Endothelial cell of hepatic sinusoid (primary cell): ENCODE measurements around the gene SGTA.
"Not testable (repeated sequence)": the region's sequence is repeated elsewhere in the genome, so short reads cannot be mapped to it uniquely, and the experiment has no call there.

Experiments used
- in situ Hi-C: cut with HindIII; loops from 2 replicates; pipeline ENCODE4 v1.10.0; 2017; ENCODE audit warnings: low sequenced_read_pairs

SGTA gene, protein sequence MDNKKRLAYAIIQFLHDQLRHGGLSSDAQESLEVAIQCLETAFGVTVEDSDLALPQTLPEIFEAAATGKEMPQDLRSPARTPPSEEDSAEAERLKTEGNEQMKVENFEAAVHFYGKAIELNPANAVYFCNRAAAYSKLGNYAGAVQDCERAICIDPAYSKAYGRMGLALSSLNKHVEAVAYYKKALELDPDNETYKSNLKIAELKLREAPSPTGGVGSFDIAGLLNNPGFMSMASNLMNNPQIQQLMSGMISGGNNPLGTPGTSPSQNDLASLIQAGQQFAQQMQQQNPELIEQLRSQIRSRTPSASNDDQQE

DNA sequence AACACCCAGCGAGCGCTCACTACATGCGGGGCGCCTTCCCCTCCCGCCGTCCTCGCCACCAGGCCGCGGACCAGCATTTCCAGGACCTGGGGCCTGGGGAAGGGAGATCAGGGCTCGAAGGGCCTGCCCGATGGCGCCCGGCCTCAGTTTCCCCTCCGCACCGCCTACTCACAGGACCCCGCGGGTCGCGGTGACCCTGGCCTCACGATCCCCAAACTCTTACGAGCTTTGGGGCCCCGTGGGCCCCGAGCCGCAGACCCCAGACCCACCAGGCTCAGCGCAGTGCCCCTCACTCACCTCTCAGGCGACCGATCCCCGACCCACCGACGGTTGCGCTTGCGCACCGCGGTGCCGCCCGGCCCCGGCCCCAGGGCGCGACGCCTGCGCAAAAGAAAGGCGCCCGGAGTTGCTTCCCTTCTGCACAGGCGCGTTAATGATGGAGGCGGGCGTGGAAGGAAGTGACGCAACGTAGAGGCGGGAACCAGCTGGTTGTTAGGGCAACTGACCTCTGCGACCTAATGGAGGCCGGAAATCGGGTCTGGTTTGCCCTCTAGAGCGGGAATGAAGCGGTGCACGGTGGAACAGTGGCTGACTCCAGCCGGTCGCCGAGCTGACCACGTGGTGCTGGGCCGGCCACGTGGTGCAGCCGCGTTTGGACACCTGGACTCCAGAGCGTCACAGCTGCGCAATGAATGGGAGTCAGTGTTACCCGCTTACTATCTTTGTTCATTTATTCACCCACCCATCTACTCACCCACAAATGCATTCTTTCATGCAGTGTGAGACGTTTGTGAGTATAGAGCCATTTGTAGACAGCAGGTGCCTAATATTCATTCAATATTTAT, at the start of gene SGTA:
SGTA (minus strand) TSS at position 338 of the 845 bp plus-strand sequence. CDS start 14,205 bp downstream, outside the sequence.
- in situ Hi-C loops: no loop called here

DNA sequence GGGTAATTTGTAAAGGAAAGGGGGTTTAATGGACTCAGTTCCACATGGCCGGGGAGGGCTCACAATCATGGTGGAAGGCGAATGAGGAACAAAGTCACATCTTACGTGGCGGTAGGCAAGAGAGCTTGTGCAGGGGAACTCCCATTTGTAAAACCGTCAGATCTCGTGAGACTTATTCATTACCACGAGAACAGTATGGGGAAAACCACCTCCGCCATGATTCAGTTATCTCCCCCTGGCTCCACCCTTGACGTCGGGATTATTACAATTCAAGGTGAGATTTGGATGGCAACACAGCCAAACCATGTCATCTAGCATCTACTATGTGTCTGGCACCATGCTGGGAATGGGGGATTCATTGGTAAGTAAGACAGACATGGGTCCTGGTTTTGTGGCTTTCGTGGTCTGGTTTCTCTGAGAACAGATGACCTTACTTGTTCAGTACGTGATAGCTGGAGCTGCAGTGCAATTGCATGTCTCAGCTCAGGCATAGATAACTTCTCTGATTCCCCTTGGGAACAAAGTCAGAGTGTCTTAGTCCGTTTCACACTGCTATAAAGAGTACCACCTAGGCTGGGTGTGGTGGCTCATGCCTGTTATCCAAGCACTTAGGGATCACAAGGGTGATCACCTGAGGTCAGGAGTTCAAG, 44.9 kb upstream of the SGTA start:
- in situ Hi-C loops: no loop called here

DNA sequence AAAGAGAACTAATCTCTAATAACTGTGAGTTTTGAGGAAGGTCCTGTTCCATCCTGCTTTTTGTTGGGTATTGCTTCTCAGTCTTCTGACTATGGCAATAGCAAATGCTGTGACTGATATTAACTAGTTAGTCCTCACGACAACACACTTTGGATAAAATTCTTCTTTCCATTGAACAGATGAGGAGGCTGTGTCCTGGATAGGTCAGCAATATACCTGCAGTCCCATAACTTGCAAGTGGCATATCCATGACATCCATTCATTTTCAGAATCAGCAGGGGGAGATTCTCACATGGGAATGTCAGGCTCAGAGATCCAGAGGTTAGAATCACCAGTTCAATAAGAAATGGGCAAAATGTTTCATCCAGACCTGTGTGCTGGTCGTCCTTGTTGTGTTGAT, 43.9 kb upstream of the SGTA start:
- in situ Hi-C loops: no loop called here

- in situ Hi-C loops: no loop called here
These were observed 41.1 kb upstream of the SGTA start for GRCh38 chr19:2824129-2824528.

DNA sequence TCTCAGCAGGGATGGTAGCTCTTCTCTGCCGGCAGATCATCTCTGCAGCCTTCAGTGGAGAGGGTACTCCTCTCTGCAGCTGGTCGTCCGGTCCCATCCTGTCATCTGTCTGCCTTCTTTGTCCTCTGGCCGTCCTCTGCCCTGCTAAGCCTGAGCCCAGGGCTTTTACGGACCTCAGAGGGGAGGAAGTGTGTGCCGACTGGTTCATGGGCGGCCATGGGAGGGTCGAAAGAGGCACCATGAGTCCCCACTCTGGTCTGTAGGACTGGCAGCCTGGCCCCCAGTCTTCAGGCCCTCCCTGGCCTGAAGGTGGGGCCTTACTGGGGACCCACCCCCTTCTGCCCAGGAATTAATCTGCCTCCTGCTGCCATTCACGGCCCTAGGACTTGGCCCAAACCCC, 40.6 kb upstream of the SGTA start:
- in situ Hi-C loops: no loop called here

GRCh38 chr19:2822846-2823245, 39.8 kb upstream of the SGTA start:
- in situ Hi-C loops: no loop called here

GRCh38 chr19:2820112-2820702, 37.1 kb upstream of the SGTA start:
- in situ Hi-C loops: no loop called here

GRCh38 chr19:2819540-2820111, 36.6 kb upstream of the SGTA start, which contains the start of gene ZNF554:
Gene ZNF554 (plus strand): TSS chr19:2819868. CDS start chr19:2820072, 204 bp downstream.
- in situ Hi-C loops: no loop called here

DNA sequence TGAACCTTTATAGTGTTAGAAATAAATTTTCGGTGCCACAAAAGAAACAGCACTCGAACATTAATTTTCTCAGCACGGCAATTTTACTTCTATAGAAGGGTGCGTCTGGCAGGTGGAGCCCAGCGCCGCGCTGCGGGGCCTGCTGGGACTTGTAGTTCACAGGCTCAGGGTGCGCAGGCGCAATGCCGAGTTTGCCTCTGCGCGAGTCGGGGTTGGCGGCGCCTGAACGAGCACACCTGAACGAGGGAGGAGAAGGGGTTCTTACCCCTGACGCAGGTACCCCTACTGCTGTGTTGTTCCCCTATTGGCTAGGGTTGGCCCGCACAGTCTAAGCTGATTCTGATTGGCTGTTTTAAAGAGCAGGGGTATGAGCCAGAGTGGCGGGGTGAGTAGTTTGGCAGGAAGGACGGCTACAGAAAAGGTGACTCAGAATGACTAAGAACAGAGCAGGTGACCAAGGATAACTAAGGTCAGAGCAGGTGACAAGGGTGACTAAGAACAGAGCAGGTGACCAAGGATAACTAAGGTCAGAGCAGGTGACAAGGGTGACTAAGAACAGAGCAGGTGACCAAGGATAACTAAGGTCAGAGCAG, 34.3 kb upstream of the SGTA start:
- in situ Hi-C loops: not testable (repeated sequence)

DNA sequence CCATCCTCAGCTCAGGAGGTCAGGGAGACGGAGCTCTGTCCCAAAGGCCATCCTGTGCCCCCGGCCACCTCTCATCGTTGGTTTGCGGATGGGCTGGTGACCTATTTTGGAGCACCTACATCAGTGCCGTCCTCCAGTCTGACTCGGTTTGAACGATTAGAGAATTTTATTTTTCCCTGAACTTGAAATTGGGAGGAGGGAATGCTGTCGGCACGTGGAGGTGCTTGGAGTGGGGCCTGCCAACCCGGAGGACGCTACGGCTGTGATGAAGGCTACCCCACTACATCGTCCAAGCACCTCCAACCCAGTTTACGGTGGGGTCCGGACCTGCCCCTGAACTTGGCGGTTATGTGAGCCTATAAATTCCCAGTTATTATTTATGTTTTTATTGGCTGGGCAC, 33.6 kb upstream of the SGTA start:
- in situ Hi-C loops: no loop called here

GRCh38 chr19:2815923-2816322, 32.9 kb upstream of the SGTA start:
- in situ Hi-C loops: no loop called here

- in situ Hi-C loops: no loop called here
These were observed 32.1 kb upstream of the SGTA start for GRCh38 chr19:2815191-2815614.

DNA sequence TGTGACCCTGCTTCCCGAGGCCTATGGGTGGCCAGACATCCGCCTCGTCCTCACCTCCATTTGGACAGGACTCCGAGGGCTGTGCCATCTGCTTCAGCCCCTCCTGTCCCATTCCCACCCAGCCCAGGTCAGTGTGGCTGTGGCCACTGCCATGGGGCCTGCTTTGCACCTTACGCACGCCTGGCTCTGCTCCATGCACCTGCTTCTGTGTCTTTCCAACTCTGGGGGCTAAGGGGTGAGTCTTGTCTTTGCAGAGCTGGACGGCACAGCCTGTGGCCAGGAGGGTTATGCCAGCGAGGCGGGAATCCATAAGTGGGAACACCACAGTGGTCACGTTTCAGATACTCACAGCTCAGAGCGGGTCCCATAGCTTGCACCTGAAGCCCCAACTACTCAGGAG, 31.4 kb upstream of the SGTA start:
- in situ Hi-C loops: no loop called here

DNA sequence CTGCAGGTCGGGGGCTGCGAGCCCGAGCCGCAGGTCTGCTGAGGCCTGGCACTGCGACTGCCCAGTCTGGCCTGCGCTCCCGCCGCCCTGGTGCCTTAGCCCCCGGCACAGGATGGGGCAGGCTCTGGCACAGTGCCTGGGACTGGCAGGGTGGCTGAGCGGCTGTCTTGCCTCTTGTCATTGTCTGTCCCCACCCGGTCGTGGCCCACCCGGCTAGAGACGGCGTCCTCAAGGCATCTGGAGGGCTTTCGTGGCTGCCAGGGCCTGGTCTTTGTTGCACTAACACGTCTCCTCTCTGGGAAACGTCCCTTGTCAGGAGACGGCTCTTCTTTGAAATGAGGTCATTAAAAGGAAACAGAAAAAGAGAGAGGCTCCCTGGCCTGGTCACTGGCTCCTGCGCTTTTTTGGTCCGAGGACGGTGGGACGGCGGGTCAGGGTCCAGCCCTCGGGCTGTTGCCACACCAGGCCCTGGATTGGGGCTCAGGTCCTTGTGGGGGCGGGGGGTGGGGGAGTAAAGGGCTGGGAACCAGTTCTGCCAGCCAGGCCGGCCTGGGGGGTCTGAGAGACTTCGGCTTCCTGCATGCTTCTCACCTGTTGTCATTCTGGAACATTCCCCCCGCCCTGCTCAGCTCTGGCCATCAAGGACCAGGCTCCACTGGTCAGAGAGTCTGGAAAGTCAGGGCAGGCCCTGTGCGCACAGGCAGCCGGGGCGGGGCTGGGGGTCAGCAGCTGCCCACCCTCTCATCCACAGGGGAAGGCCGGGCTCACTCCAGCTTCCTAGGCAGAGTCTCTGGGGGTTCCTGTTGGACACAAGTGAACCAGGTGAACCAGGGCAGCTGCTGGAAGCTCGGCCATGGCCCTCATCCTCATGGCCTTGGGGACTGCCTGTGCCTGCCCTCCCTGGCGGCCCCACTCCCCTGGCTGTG, 30.4 kb upstream of the SGTA start:
- in situ Hi-C loops: no loop called here

GRCh38 chr19:2812414-2813234, 29.6 kb upstream of the SGTA start:
- in situ Hi-C loops: no loop called here

DNA sequence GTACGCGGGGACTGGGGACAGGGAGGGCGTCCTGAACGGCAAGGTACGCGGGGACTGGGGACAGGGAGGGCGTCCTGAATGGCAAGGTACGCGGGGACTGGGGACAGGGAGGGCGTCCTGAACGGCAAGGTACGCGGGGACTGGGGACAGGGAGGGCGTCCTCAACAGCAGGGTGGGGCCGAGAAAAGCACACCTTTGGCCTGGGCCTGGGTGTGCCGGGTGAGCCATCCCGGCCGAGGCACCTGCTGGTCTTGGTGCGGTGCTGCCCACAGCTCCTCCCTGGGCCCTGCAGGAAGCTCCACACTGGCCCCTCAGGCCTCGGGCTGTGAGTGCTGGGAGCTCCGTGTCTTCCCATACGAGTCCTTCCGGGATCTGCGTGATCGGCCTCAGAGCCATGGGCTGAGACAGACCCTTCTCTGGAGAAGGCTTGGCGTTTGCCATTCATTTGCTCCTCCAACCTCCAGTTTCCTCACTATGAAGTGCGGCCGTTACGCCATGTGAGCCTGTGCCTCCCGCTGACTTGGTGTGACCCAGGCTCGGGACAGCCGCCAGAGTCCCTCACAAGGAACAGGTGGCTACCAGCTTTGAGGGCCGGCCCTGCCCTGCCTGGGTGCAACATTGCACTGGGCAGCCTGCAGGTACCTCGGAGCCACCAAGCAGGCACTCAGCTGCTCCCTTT, 28.8 kb upstream of the SGTA start:
- in situ Hi-C loops: no loop called here

DNA sequence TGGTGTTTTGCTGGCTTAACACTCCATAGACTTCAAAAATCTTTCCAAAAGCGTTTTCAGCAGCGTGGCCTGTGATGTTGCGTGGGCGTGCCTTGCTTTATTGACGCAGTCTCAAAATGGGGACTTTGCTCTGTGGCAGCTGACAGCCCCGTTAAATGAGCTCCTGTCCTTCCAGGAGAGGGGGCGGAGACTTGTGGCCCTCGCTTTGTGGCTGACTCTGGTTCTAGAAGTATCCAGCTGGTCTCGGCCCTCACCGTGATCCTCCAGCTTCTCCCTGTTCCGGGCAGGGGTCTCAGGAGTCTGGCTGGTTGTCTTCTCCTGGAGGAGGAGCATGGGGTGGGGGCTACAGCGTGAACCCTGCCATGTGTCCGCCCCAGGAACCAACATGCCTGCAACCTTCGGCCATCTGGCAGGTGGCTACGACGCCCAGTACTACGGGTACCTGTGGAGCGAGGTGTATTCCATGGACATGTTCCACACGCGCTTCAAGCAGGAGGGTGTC, 28.2 kb upstream of the SGTA start:
- in situ Hi-C loops: no loop called here
